Hepatocyte (in vitro differentiated cells): ENCODE measurements around the gene INSYN1.

Source experiments
- EZH2 ChIP-seq: fragments of 200-600 bp; sonication (generic); IDR thresholded peaks from 2 replicates; pipeline ENCODE4 v1.6.1; 2016; ENCODE audit warnings: antibody characterized with exemption, mild to moderate bottlenecking, borderline replicate concordance
- EZH2phosphoT487 ChIP-seq: fragments of 200-600 bp; sonication (generic); IDR thresholded peaks from one replicate; pipeline ENCODE4 v1.6.1; 2018; ENCODE audit warnings: antibody characterized with exemption, mild to moderate bottlenecking, low read depth, moderate library complexity; ENCODE audit not compliant: unreplicated experiment, severe bottlenecking
- TF ChIP-seq, protein P1 (sequence below): fragments of 200-600 bp; sonication (generic); IDR thresholded peaks from 2 replicates; pipeline ENCODE4 v1.5.1; 2016; ENCODE audit warnings: antibody characterized with exemption, mild to moderate bottlenecking; ENCODE audit not compliant: poor library complexity

DNA sequence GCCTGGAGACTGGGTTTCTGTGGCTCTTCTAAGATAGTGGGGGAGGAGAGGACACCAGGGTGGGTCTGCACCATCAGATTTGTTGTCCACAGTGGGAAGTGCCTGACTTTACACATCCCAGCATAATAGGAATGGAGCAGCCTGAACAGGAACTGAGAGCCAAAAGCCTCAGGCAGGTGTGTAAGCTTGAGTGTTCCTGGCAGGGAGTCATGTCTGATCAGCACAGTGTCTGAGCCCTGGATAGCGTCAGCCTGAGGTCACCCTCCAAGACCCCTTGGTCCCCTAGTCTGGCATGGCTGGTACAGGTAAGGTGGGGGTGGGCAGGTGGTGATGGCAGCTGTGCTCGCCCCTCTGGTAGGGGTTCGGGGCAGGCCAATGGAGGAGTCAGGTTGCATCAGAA, 20.2 kb downstream of the INSYN1 start:
- TF ChIP-seq EZH2 (no peak), EZH2phosphoT487 (no peak)
- TF ChIP-seq, protein P1, sequence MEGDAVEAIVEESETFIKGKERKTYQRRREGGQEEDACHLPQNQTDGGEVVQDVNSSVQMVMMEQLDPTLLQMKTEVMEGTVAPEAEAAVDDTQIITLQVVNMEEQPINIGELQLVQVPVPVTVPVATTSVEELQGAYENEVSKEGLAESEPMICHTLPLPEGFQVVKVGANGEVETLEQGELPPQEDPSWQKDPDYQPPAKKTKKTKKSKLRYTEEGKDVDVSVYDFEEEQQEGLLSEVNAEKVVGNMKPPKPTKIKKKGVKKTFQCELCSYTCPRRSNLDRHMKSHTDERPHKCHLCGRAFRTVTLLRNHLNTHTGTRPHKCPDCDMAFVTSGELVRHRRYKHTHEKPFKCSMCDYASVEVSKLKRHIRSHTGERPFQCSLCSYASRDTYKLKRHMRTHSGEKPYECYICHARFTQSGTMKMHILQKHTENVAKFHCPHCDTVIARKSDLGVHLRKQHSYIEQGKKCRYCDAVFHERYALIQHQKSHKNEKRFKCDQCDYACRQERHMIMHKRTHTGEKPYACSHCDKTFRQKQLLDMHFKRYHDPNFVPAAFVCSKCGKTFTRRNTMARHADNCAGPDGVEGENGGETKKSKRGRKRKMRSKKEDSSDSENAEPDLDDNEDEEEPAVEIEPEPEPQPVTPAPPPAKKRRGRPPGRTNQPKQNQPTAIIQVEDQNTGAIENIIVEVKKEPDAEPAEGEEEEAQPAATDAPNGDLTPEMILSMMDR = no peak
